SK-N-SH treated with all-trans-retinoic acid at 6 μM for 48 hours (cell line): Measurements from ENCODE around the gene TBCD.

ENCODE experiments used
- CSDC2 ChIP-seq: fragments of 250-450 bp; sonication (Bioruptor Pico); IDR thresholded peaks from 2 replicates; pipeline ENCODE4 v1.5.0; 2020; ENCODE audit warnings: mild to moderate bottlenecking, moderate library complexity
- ESRRG ChIP-seq: fragments of 250-450 bp; sonication (Bioruptor Pico); IDR thresholded peaks from 2 replicates; pipeline ENCODE4 v1.6.1; 2021; ENCODE audit warnings: mild to moderate bottlenecking
- OSR1 ChIP-seq: fragments of 250-450 bp; sonication (Bioruptor Pico); IDR thresholded peaks from 2 replicates; pipeline ENCODE4 v1.8.0; 2022; ENCODE audit warnings: moderate library complexity, mild to moderate bottlenecking, inconsistent platforms
- POU6F1 ChIP-seq: fragments of 250-450 bp; sonication (Bioruptor Pico); IDR thresholded peaks from 2 replicates; pipeline ENCODE4 v1.8.0; 2021; ENCODE audit warnings: low read depth, mild to moderate bottlenecking, moderate library complexity, borderline replicate concordance
- RARB ChIP-seq: fragments of 250-450 bp; sonication (Bioruptor Pico); IDR thresholded peaks from 2 replicates; pipeline ENCODE4 v1.8.0; 2021; ENCODE audit warnings: mild to moderate bottlenecking, moderate library complexity
- TOX ChIP-seq: fragments of 250-450 bp; sonication (Bioruptor Pico); IDR thresholded peaks from 2 replicates; pipeline ENCODE4 v1.8.0; 2021; ENCODE audit warnings: mild to moderate bottlenecking, moderate library complexity, borderline replicate concordance
- ZC3H10 ChIP-seq: fragments of 250-450 bp; sonication (Bioruptor Pico); IDR thresholded peaks from 2 replicates; pipeline ENCODE4 v1.5.1; 2021; ENCODE audit warnings: mild to moderate bottlenecking, moderate library complexity
- ZFP3 ChIP-seq: fragments of 250-450 bp; sonication (Bioruptor Pico); IDR thresholded peaks from 2 replicates; pipeline ENCODE4 v1.5.0; 2020; ENCODE audit warnings: mild to moderate bottlenecking, moderate library complexity
- ZFP30 ChIP-seq: fragments of 450-650 bp; formaldehyde crosslinking; IDR thresholded peaks from 2 replicates; pipeline ENCODE4 v1.5.0; 2022; ENCODE audit warnings: mild to moderate bottlenecking, moderate library complexity
- ZNF565 ChIP-seq: fragments of 450-650 bp; formaldehyde crosslinking; conservative IDR thresholded peaks from 2 replicates; pipeline ENCODE4 v1.5.0; 2020; ENCODE audit warnings: low read depth, mild to moderate bottlenecking, moderate library complexity
- ZNF70 ChIP-seq: fragments of 450-650 bp; formaldehyde crosslinking; IDR thresholded peaks from 2 replicates; pipeline ENCODE4 v1.5.0; 2020; ENCODE audit warnings: mild to moderate bottlenecking, moderate library complexity
- ZNF8 ChIP-seq: fragments of 450-650 bp; formaldehyde crosslinking; IDR thresholded peaks from 2 replicates; pipeline ENCODE4 v1.5.0; 2020; ENCODE audit warnings: mild to moderate bottlenecking, moderate library complexity
- TF ChIP-seq, protein P1 (sequence below): fragments of 250-450 bp; sonication (Bioruptor Pico); IDR thresholded peaks from 2 replicates; pipeline ENCODE4 v1.8.0; 2020; ENCODE audit warnings: mild to moderate bottlenecking, moderate library complexity, borderline replicate concordance

GRCh38 chr17:82923366-82924113, 171.7 kb downstream of the TBCD start:
- TF ChIP-seq ZFP30 (CRISPR knock-in tag) (no peak), ZNF70 (CRISPR knock-in tag) (no peak), RARB (CRISPR knock-in tag) (no peak), CSDC2 (CRISPR knock-in tag) (no peak), ZFP3 (CRISPR knock-in tag) (no peak), TOX (CRISPR knock-in tag) (no peak), ZNF565 (CRISPR knock-in tag) (no peak), ZNF8 (CRISPR knock-in tag) (no peak), POU6F1 (CRISPR knock-in tag) (no peak), OSR1 (no peak), ZC3H10 (no peak), ESRRG (CRISPR knock-in tag) (no peak)
- TF ChIP-seq, protein P1, sequence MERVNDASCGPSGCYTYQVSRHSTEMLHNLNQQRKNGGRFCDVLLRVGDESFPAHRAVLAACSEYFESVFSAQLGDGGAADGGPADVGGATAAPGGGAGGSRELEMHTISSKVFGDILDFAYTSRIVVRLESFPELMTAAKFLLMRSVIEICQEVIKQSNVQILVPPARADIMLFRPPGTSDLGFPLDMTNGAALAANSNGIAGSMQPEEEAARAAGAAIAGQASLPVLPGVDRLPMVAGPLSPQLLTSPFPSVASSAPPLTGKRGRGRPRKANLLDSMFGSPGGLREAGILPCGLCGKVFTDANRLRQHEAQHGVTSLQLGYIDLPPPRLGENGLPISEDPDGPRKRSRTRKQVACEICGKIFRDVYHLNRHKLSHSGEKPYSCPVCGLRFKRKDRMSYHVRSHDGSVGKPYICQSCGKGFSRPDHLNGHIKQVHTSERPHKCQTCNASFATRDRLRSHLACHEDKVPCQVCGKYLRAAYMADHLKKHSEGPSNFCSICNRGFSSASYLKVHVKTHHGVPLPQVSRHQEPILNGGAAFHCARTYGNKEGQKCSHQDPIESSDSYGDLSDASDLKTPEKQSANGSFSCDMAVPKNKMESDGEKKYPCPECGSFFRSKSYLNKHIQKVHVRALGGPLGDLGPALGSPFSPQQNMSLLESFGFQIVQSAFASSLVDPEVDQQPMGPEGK, result no peak
